ENCODE measurements around the gene NFYC.

- TF ChIP-seq POLR2A (IDR thresholded peaks at IDR 0.05), result no peak
- no peak for TF ChIP-seq CTCF (IDR thresholded peaks at IDR 0.05)
Measured at GRCh38 chr1:40743452-40743851, 51.9 kb downstream of the NFYC start.
